ENCODE measurements around the gene PLA2G4D.

The PLA2G4D gene

GRCh38 chr15:42079401-42079908, 14.9 kb downstream of the PLA2G4D start:
- H3K4me3 ChIP-seq (ENCODE audit: low read depth, low read length): no peak overlapping the region
- no peak for TF ChIP-seq MAX (IDR thresholded peaks at IDR 0.05; ENCODE audit: low read depth, low read length)
- TF ChIP-seq MYC (IDR thresholded peaks at IDR 0.05; ENCODE audit: low read depth, low read length): no peak
- no peak for TF ChIP-seq POLR2A (IDR thresholded peaks at IDR 0.05; ENCODE audit: extremely low read depth, insufficient read length)
- TF ChIP-seq CTCF (IDR thresholded peaks at IDR 0.05; ENCODE audit: low read depth, low read length): no peak
- DNase-seq (ENCODE audit: low read depth): no peak

GRCh38 chr15:42078903-42079302, 15.5 kb downstream of the PLA2G4D start:
- H3K4me3 ChIP-seq (ENCODE audit: low read depth, low read length): no peak overlapping the region
- no peak for DNase-seq (ENCODE audit: low read depth)
- no peak for TF ChIP-seq MYC (IDR thresholded peaks at IDR 0.05; ENCODE audit: low read depth, low read length)
- TF ChIP-seq MAX (IDR thresholded peaks at IDR 0.05; ENCODE audit: low read depth, low read length): no peak
- TF ChIP-seq CTCF (IDR thresholded peaks at IDR 0.05; ENCODE audit: low read depth, low read length): no peak
- TF ChIP-seq POLR2A (IDR thresholded peaks at IDR 0.05; ENCODE audit: extremely low read depth, insufficient read length): no peak

GRCh38 chr15:42077689-42078088, 16.7 kb downstream of the PLA2G4D start:
- TF ChIP-seq CTCF (IDR thresholded peaks at IDR 0.05; ENCODE audit: low read depth, low read length): no peak
- no peak for TF ChIP-seq MAX (IDR thresholded peaks at IDR 0.05; ENCODE audit: low read depth, low read length)
- no peak for TF ChIP-seq MYC (IDR thresholded peaks at IDR 0.05; ENCODE audit: low read depth, low read length)
- TF ChIP-seq POLR2A (IDR thresholded peaks at IDR 0.05; ENCODE audit: extremely low read depth, insufficient read length): no peak
- H3K4me3 ChIP-seq (ENCODE audit: low read depth, low read length): no peak overlapping the region
- no peak for DNase-seq (ENCODE audit: low read depth)

GRCh38 chr15:42073418-42073817, 20.9 kb downstream of the PLA2G4D start:
- DNase-seq (ENCODE audit: low read depth): no peak

GRCh38 chr15:42072141-42072685, 22.1 kb downstream of the PLA2G4D start:
- H3K4me3 ChIP-seq (ENCODE audit: low read depth, low read length): no peak overlapping the region
- DNase-seq (ENCODE audit: low read depth): no peak
- TF ChIP-seq CTCF (IDR thresholded peaks at IDR 0.05; ENCODE audit: low read depth, low read length) (no peak), MAX (IDR thresholded peaks at IDR 0.05; ENCODE audit: low read depth, low read length) (no peak), MYC (IDR thresholded peaks at IDR 0.05; ENCODE audit: low read depth, low read length) (no peak)

More at GRCh38 chr15:42073418-42073817, 20.9 kb downstream of the PLA2G4D start:
- TF ChIP-seq CTCF (IDR thresholded peaks at IDR 0.05; ENCODE audit: low read depth, low read length) (no peak), MYC (IDR thresholded peaks at IDR 0.05; ENCODE audit: low read depth, low read length) (no peak), MAX (IDR thresholded peaks at IDR 0.05; ENCODE audit: low read depth, low read length) (no peak), POLR2A (IDR thresholded peaks at IDR 0.05; ENCODE audit: extremely low read depth, insufficient read length) (no peak)
- H3K4me3 ChIP-seq (ENCODE audit: low read depth, low read length): no peak overlapping the region
